Stimulated activated CD4-positive, alpha-beta T cell treated with anti-CD3 and anti-CD28 coated beads, Interleukin-4, amount 100 ng/mL, for 48 hours (primary cell): ENCODE data around the gene ZNF860.

Experiments used
- DNase-seq, 2 donors: peaks; one replicate each; pipeline ENCODE4 v3.0.0-alpha.2; 2020; ENCODE audit warnings: low read depth in 2 of 2

Gene ZNF860

GRCh38 chr3:31981206-31982181, at the start of gene ZNF860, which contains the start of gene OSBPL10:
Gene ZNF860 (plus strand): TSS chr3:31981750. CDS start chr3:31989080, 7,330 bp downstream.
Gene OSBPL10 (minus strand): TSS chr3:31981262. CDS start chr3:31981179, 83 bp downstream.
- DNase-seq = peak in 1 of 2 donors; percentile 12

- no peak for DNase-seq
Observed at GRCh38 chr3:31932990-31933389, 48.6 kb upstream of the ZNF860 start.

GRCh38 chr3:31934018-31934417, 47.5 kb upstream of the ZNF860 start:
- DNase-seq = no peak

- DNase-seq = no peak
Observed at GRCh38 chr3:31934866-31935265, 46.7 kb upstream of the ZNF860 start.

GRCh38 chr3:31936420-31937060, 45.0 kb upstream of the ZNF860 start:
- no peak for DNase-seq

GRCh38 chr3:31937225-31937624, 44.3 kb upstream of the ZNF860 start:
- no peak for DNase-seq

GRCh38 chr3:31942446-31942845, 39.1 kb upstream of the ZNF860 start:
- no peak for DNase-seq

- DNase-seq = no peak
Observed at GRCh38 chr3:31943041-31943440, 38.5 kb upstream of the ZNF860 start.

GRCh38 chr3:31945738-31946052, 35.9 kb upstream of the ZNF860 start:
- no peak for DNase-seq

- no peak for DNase-seq
Observed at GRCh38 chr3:31946484-31947081, 35.0 kb upstream of the ZNF860 start.

- no peak for DNase-seq
Observed at GRCh38 chr3:31947162-31947561, 34.4 kb upstream of the ZNF860 start.

- DNase-seq = no peak
Observed at GRCh38 chr3:31947671-31948091, 33.9 kb upstream of the ZNF860 start.

GRCh38 chr3:31948280-31948679, 33.3 kb upstream of the ZNF860 start:
- no peak for DNase-seq

GRCh38 chr3:31952205-31952604, 29.3 kb upstream of the ZNF860 start:
- no peak for DNase-seq

GRCh38 chr3:31953091-31953490, 28.5 kb upstream of the ZNF860 start:
- no peak for DNase-seq

- DNase-seq = no peak
Observed at GRCh38 chr3:31953636-31954035, 27.9 kb upstream of the ZNF860 start.

- no peak for DNase-seq
Observed at GRCh38 chr3:31955581-31955980, 26.0 kb upstream of the ZNF860 start.

GRCh38 chr3:31957106-31957505, 24.4 kb upstream of the ZNF860 start:
- no peak for DNase-seq

- DNase-seq = no peak
Observed at GRCh38 chr3:31958701-31959152, 22.8 kb upstream of the ZNF860 start.

GRCh38 chr3:31959251-31959650, 22.3 kb upstream of the ZNF860 start:
- no peak for DNase-seq

GRCh38 chr3:31959951-31960792, 21.4 kb upstream of the ZNF860 start:
- no peak for DNase-seq
